Astrocyte of the hippocampus (primary cell): Measurements from ENCODE around the gene SYNDIG1.

Experiments
- DNase-seq: peaks from one replicate; pipeline ENCODE4 v3.0.0; 2011; ENCODE audit warnings: low read depth, low spot score

Gene SYNDIG1

GRCh38 chr20:24560571-24561491, 91.4 kb downstream of the SYNDIG1 start:
- peak; percentile 32 for DNase-seq

GRCh38 chr20:24565835-24566351, 96.5 kb downstream of the SYNDIG1 start:
- no peak for DNase-seq

- DNase-seq: no peak
Measured at GRCh38 chr20:24566656-24567055, 97.2 kb downstream of the SYNDIG1 start.

GRCh38 chr20:24567508-24567907, 98.1 kb downstream of the SYNDIG1 start:
- DNase-seq: no peak

GRCh38 chr20:24568842-24569241, 99.4 kb downstream of the SYNDIG1 start:
- DNase-seq: no peak

- DNase-seq: no peak
Measured at GRCh38 chr20:24571159-24571558, 101.7 kb downstream of the SYNDIG1 start.

- no peak for DNase-seq
Measured at GRCh38 chr20:24572140-24572539, 102.7 kb downstream of the SYNDIG1 start.

GRCh38 chr20:24572862-24573261, 103.4 kb downstream of the SYNDIG1 start:
- DNase-seq: no peak

- no peak for DNase-seq
Measured at GRCh38 chr20:24573557-24573956, 104.1 kb downstream of the SYNDIG1 start.

GRCh38 chr20:24574307-24574706, 104.9 kb downstream of the SYNDIG1 start:
- DNase-seq: no peak

- DNase-seq: no peak
Measured at GRCh38 chr20:24574797-24575196, 105.4 kb downstream of the SYNDIG1 start.

GRCh38 chr20:24575811-24576210, 106.4 kb downstream of the SYNDIG1 start:
- no peak for DNase-seq

GRCh38 chr20:24576447-24576846, 107.0 kb downstream of the SYNDIG1 start:
- no peak for DNase-seq

- peak; percentile 15 for DNase-seq
Measured at GRCh38 chr20:24577271-24577909, 108.0 kb downstream of the SYNDIG1 start.

- no peak for DNase-seq
Measured at GRCh38 chr20:24578567-24579415, 109.4 kb downstream of the SYNDIG1 start.

GRCh38 chr20:24579475-24579874, 110.0 kb downstream of the SYNDIG1 start:
- DNase-seq: no peak

- DNase-seq: no peak
Measured at GRCh38 chr20:24580006-24580405, 110.6 kb downstream of the SYNDIG1 start.

- DNase-seq: no peak
Measured at GRCh38 chr20:24580855-24581254, 111.4 kb downstream of the SYNDIG1 start.

GRCh38 chr20:24581443-24582170, 112.2 kb downstream of the SYNDIG1 start:
- DNase-seq: no peak

GRCh38 chr20:24582373-24583168, 113.1 kb downstream of the SYNDIG1 start:
- no peak for DNase-seq
